Mesenteric fat pad (tissue), 1 donor: ENCODE data around the gene ATPAF2. TPM values are rescaled to one million over a fixed set of nuclear protein-coding genes. Genes with fewer than 3 reads are reported as not detected.
"Not testable (repeated sequence)": the region's sequence is repeated elsewhere in the genome, so short reads cannot be mapped to it uniquely, and the experiment has no call there.

Experiments used
- DNase-seq: peaks from one replicate; pipeline ENCODE4 v3.0.0-alpha.2; 2020; ENCODE audit warnings: low spot score
- total RNA-seq: library from RNA; stranded (reverse); fragmentation: NEBNext Ultra II Directional; extraction: Animal tissue kit (Norgen Biotek cat#: 25700); gene quantifications from one replicate; pipeline ENCODE4 v1.2.1, GENCODE V29; 2021
- donor health status: DM: yes; HTN: yes; CAD: no.

Gene ATPAF2
- total RNA-seq, 1 donor from 2014 or later = 20.8 TPM

DNA sequence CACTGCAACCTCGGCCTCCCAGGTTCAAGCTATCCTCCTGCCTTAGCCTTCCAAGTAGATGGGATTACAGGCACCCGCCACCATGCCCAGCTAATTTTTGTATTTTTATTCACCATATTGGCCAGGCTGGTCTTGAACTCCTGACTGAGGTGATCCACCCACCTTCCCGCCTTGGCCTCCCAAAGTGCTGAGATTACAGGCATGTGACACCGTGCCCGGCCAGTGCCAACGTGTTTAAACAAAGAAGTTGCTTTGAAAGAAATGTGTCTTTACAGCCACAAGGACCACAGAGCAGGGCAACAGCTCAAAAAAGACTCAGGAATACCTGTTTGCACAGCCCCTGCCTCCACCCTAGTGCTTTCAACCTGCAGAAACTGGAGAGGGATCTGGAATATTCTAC, 25.0 kb downstream of the ATPAF2 start:
- no peak for DNase-seq

DNA sequence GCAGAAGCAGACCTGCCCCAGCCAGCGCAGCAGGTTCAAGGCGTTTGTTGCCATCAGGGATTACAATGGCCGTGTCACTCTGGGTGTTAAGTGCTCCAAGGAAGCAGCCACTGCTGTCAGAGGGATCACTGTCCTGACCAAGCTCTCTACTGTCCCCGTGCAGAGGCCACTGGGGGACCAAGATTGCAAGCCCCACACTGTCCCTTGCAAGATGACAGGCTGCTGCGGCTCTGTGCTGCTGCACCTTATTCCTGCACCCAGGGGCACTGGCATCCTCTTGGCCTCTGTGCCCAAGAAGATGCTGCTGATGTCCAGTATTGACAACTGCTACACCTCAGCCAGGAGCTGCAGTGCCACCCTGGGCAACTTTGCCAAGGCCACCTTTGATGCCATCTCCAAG, 27.7 kb downstream of the ATPAF2 start:
- no peak for DNase-seq

DNA sequence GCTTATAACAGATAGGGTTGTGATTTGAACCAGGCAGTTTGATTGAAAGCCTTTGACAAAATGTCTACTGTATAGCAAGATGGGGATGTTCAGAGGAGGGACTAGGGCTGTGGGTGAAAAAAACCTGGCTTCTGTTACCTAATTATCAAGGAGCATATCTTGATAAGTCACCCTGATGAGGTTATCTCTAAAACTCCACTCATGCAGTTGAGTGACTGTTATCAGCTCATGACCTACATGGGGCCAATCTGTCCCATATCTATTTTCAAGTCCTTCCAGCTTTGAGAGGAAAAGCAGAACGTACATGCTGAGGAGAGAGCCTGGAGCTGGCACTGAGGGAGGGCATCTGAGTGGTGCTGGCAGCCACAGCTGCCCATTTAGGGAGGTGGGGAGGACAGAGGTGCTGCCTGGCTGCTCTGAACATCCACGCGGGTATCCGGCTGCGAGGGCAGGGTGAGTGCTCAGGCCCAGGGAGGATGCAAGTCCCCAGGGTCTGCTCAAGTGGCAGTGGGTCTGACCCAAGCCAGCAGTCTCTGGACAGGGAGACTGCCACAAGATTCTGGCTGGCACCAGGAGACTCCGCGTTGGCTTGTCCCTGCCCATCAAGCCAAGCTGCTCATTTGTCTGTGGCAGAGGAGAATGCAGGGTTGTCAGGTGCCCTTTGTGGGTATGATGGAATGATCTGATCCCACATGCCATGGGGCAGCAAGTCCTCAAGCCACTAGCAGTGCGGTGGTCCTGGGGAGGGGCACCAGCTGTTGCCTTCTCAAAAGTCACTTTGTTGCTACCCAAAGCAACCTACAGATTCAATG, 29.2 kb downstream of the ATPAF2 start:
- DNase-seq = no peak

DNA sequence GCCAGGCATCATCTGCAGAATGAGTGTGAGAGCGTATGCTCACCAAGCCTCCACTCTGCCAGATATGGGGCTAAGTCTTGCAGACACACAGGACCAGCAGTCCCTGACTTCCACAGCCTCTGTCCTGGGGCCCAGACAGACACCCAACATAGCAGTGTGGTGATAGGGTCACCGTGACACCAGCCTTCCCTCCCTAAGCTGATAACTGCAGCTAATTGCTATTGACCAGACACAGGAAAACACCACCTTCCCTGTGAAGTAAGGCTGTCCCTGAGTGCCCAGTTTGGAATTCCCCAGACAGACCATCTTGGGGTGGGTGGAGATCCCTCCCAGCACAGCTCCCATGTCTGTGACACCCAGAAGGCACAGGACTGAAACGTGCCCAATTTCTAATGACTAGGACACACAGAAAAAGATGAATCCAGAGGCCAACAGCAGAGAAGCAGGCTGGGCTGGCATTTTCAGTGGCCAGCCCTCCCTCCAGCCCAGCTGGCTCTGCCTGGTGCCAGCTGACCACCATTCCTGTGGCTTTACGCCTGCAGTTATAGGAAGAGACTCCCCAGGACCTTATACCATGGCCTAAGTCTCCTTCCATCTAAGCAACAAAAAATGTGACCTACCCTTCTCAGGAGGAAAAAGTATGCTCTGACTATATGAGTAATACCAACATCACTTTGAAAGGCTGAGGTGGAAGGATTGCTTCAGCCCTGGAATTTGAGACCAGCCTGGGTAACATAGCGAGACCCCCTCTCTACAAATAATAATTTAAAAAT, 30.3 kb downstream of the ATPAF2 start:
- no peak for DNase-seq

DNA sequence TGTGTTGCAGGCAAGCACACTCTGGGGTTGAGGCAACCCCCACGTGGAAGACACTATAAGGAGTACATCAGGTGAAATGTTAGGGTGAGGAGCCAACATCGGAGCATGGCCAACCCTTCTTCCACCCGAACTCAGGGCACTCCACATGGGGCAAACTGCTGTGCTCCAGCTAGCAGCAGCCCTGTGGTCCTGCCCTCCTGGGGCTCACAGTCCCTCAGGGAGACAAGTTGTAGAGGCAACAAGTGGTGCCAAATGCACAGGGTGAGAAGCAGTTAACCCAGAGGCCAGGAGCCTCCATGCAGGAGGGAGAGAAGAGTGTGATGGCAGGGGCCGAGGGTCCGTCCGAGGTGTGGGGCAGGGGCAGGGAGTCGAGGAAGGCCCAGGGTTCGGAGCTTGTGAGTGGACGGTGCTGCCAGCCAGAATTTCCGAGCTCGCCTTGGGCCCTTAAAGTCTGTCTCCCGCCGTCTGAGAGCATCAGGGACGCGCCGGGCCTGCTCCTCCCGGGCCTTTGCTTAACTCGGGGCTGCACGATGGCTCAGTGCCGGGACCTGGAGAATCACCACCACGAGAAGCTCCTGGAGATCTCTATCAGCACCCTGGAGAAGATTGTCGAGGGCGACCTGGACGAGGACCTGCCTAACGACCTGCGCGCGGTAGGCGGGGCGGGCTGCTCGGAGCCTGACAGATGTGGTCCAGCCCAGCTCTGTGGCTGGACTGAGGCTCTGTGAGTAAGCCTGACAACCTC, 32.3 kb downstream of the ATPAF2 start:
- DNase-seq = no peak

DNA sequence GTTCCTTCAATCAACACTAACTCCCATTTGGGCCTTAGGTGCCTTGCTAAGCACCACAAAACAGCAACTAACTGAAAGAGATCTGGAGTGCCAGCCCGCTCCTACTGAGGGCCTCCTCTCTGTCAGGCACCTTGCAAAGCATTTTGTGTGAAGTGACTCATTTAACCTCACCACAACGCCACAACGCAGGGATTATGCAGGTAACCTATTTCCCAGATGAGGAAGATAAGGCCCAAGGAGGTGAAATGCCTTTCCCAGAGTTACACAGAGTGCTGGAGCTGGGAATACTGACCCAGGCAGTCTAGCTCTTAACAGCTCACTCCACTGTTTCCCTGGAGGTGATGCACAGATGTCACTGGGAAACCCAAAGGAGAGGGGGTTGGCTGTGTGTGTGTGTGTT, 33.5 kb downstream of the ATPAF2 start:
- no peak for DNase-seq

DNA sequence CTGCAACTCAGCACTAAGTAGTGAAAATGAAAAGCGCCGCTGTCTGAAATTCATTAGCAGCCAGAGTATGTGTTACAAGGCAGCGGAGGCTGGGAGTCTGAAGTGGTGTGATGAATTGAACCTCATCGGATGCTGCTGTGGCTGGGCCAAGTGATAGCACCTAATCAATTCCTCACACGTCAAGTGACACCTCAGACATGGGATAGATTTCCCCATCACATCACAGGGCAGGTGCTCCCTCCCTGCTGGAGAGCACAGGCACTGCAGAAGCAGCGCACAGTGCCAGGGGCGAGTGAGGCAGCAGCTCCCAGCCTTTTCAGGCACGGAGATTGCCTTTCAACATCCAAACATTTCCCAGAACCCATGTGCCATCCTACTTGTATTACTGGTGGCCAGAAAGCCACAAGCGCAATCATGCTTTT, 34.1 kb downstream of the ATPAF2 start:
- DNase-seq = no peak

DNA sequence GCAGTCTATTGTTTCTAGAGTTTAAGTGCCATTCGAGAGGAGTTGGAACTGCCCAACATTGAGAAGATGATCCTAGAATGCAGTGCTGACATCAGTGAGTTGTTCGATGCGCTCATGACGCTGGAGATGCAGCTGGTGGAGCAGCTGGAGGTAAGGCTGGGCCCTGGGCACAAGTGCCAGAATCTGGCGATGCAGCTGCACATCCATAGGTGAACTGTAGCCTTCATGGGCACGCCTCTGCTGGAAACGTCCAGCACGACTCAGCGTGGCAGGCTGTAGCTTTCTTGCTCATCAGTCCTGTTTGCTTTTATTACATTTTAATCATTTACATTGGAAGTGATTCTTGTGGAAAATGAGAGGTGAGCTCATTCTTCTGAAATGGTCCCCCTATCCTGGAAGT, 34.6 kb downstream of the ATPAF2 start:
- no peak for DNase-seq

DNA sequence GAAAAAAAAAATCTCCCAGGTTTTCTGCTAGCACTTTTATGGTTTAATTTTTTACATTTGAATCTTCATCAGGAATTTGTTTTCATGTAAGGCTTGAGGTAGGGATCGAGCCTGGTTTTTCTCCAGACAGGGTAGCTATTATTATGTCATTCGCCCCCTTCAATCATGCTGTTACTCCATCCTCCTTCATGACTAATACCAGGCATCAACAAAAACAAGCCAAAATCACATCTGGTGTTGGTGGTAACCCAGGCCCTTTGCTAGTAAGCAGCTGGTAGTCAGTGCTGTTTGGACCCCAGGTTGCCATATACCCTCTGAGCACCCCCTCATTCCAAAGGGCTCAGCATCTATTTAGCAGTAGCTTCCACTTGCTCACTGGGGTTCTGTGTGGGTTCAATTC, 36.8 kb downstream of the ATPAF2 start:
- DNase-seq = no peak

DNA sequence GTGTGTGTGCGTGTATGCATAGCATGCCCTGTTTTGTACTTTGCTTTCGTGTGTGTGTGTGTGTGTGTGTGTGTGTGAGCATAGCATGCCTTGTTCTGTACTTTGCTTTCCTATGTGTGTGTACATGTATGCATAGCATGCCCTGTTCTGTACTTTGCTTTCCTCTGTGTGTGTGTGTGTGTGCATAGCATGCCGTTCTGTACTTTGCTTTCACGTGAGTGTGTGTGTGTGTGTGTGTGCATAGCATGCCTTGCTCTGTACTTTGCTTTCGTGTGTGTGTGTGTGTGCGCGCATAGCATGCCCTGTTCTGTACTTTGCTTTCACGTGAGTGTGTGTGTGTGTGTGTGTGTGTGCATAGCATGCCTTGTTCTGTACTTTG, 38.9 kb downstream of the ATPAF2 start:
- no peak for DNase-seq

DNA sequence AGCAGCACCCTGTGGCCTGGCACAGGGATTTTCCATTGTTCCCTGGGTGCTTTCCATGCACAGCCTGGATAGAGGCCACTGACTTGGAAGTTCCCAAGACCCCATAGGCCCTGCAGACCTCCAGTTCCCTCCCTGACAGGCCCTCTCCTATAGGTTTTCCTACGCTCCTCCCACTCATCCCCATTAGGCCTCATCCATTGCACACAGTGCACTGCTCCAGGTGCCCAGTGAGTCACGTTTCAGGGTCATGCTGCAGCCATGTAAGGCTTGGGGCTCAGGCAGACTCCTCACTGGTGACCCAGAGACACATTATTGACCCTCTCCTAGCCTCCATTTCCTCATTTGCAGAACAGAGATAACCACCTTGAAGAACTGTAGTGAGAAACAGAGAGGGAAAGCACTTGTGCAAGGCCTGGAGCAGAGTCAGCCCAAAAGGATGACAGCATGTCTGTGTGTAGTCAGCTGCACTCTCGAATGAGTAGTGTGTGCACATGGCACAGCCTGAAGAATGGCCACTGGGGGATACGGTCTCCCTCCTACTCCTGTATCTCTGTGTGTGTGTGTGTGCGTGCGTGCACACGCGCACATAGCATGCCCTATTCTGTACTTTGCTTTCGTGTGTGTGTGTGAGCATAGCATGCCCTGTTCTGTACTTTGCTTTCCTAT, 39.5 kb downstream of the ATPAF2 start:
- DNase-seq = no peak

DNA sequence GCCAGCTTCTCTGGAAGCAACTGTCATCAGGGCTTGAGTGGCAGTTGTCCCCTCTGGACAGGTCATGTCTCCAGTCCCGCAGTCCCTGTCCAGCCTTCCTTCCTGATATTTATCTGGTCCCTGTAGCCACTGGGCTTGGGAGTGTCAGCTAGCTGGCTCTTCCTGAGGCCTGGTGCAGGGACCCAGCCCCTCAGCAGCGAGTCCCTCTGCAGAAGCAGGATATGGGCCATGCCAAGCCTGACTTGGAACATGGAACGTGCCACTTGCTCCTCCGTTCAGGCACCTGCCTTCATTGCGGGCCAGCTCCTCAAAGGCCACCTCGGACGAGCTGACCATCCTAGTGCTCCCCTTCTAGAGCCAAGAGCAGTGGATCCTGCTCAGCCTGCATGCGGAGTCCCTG, 40.0 kb downstream of the ATPAF2 start:
- no peak for DNase-seq

DNA sequence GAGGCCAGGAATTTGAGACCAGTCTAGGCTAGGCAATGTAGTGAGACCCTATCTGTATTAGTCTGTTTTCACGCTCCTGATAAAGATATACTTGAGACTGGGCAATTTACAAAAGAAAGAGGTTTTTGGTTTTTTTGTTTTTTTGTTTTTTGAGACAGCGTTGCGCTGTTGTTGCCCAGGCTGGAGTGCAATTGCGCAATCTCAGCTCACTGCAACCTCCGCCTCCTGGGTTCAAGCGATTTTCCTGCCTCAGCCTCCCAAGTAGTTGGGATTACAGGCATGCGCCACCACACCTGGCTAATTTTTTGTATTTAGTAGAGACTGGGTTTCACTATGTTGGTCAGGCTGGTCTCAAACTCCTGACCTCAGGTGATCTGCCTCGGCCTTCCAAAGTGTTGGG, 43.1 kb downstream of the ATPAF2 start:
- not testable (repeated sequence) for DNase-seq

DNA sequence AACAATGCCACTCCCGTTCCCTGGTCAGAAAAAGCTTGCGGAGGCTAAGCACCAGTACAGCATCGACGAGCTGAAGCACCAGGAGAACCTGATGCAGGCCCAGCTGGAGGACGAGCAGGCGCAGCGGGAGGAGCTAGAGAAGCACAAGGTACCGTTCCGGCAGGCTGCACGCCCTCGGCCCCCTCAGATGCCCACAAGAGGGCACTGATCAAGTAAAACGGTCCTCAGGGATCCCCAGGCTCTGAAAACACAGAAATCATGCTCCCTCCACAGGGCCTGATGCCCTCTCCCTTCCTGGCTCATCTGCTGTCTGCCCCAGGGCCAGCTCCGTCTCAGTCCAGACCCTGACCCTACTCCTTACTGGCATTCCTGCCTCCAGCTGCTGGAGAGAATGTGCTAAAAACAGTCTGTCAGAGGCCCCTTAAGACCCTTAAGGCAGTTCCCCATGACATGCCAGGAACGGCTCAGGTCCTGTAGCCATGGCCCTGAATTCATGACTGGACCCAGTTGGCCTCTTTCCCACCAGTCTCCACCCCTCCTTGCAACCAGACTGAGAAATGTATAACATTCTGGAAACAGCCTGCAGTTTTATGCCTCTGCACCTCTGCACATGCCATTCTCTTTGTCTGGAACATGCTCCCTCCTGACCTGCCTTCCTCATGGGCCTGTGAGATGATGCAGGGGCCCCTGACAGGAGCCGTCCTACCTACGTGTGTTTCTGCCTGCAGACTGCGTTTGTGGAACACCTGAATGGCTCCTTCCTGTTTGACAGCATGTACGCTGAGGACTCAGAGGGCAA, 44.5 kb downstream of the ATPAF2 start:
- DNase-seq = no peak

DNA sequence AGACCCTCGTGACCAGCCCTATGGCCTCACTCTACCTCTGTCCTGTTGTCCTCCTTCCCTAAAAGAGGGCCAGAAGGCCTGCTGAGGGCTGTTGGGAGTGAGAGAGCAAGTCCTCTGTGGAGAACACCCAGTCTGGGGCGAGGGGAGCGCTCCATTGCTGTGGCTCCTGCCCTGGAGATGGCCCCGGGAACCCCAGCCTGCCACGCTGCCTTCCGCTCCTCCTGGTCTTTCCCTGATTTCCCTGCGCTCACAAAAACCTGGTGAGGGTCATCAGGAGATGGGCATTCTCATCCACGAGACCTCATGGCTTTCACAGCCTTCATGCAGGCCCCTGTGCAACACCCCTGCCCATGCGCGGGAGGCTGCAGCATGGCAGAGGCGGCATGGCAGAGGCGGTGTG, 45.1 kb downstream of the ATPAF2 start:
- no peak for DNase-seq

DNA sequence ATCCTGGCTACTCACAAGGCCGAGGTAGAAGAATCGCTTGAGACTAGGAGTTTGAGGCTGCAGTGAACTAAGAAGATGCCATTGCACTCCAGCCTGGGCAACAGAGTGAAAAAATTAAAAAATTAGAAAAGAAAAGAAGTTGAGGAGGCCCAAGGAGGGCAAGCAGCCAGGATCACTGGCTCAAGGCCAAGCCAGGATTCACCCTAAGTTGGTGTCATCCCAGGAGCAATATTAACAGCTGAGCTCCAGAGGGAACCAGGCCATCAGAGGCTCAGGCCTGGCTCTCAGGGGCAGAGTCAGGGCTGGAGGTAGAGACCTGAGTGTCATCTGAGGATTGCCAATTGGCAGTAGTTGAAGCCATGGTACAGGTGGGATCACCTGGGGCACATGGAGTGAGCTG, 45.6 kb downstream of the ATPAF2 start:
- no peak for DNase-seq

DNA sequence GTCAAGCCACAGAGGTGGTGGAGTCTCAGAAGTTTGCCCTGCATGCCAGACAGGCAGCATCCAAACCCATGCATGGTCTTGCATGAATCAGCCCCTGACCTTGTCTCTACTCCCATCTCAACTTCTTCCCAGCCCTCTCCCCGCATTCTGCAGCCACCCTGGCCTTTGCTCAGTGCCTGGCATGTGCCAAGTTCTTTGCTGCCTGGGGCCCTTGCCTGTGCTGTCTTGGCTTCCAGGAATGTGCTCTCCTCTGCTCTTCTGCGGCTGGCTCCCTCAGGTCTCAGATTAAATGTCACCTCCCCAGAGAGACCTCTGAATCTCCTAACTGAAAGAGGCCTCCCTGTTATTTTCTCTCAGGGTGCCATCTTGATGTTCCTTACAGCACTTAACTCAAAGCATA, 48.7 kb downstream of the ATPAF2 start:
- DNase-seq = no peak

DNA sequence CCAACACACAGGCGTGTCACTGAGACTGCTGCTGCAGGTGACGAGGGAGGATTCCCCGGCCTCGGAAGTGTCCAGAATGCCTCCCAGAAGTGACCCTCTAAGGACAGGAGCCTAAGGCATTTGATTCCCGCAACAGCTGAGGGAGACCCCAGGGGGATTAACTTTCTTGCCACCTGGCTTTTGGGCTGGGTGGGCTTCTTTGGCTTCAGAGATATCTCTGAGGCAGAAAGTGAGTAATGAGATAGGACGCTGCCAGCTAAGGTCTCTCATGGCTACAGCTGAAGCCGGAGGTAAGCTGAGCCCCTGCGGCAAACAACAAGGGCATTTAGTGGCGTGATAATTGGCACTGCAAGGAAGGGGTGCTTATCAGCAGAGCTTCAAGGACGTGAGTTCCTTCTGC, 49.4 kb downstream of the ATPAF2 start:
- DNase-seq = no peak

DNA sequence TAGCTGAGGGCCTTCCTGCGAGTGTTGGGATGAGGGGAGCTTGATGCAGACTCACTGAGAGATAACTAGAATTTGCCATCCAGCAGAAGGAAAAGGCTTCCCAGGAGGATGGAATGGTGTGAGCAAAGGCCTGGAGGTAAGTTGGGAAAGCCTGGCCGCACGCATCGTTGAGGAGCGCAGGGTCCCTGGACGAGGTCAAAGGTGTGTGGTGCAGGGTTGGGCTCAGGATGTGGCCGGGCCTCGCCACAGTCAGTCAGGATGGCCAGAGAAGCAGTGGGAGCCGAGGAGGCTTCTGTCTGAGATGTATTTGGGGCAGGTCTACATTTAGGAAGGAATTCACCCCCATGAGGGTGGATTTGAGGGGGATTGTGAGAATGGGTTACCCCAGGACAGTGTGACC, 49.9 kb downstream of the ATPAF2 start:
- no peak for DNase-seq

DNA sequence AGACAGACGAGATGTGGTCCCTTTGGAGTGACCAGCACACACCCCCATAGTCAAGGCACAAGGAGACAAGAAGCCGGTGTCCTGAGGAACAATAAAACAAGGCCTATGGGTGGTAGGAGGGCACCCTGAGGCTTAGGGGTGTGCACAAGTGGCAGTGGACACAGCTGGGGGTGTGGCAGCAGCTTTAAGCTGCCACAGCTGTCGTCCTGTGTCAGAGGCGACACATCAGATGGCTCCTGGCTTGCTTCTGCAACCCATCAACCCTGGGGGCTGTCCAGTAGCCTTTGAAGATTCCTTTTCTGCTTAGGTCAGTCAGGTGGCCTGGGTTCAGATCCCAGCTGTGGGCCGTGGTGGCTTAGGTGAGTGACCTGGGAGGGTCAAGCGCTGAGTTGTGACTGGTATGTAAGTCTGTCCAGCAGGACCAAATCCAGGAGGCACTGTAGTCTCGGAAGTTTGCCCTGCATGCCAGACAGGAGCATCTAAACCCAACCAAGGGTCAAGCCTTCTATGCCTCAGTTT, 50.5 kb downstream of the ATPAF2 start:
- no peak for DNase-seq

DNA sequence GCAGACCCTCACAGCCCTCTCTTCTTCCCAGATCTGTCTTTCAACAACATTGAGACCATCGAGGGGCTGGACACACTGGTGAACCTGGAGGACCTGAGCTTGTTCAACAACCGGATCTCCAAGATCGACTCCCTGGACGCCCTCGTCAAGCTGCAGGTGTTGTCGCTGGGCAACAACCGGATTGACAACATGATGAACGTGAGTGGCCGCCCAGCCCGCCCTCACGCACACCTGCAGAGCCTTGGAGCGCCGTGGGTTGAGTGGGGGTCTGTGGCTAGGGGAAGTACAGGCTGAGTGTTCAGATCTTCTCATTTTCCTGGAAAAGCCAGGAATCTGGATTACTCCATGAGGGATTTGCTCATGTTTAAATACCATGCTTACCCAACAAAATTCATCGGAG, 51.1 kb downstream of the ATPAF2 start:
- DNase-seq = no peak
